ENCODE data around the gene SPAG16. TPM values are rescaled to one million over a fixed set of nuclear protein-coding genes. Genes with fewer than 3 reads are reported as not detected.

SPAG16 gene
- total and polyA plus RNA-seq, 3 donors from 2014 or later, result 69.7 to 111 (median 80.7) TPM

GRCh38 chr2:214019229-214019972, 735.1 kb downstream of the SPAG16 start:
- 89 to 94% methylated on average over 3 of the region's 3 CpGs for WGBS, 2 donors

GRCh38 chr2:214019973-214020345, 735.7 kb downstream of the SPAG16 start:
- TF ChIP-seq POLR2A (IDR thresholded peaks at IDR 0.05) (no peak), CTCF (IDR thresholded peaks at IDR 0.05) (no peak)
- H3K4me1 ChIP-seq, result no peaks in the 10 kb centered on the region
- 88 to 92% methylated on average over 4 of the region's 4 CpGs for WGBS, 2 donors
- no peak overlapping the region for H3K27ac ChIP-seq
- no peak overlapping the region for H3K4me3 ChIP-seq
- intact Hi-C loops (cut with DNase I; ENCODE audit: low total_unique reads), result no loop called here
- no peaks in the 10 kb centered on the region for H3K36me3 ChIP-seq (ENCODE audit: low read depth, missing control alignments)
- no peak for DNase-seq
- no peaks in the 10 kb centered on the region for H3K27me3 ChIP-seq
- no peaks in the 10 kb centered on the region for H3K9me3 ChIP-seq

More at GRCh38 chr2:214019229-214019972, 735.1 kb downstream of the SPAG16 start:
- no peak overlapping the region for H3K27ac ChIP-seq
- no peak for TF ChIP-seq POLR2A (IDR thresholded peaks at IDR 0.05)
- TF ChIP-seq CTCF (IDR thresholded peaks at IDR 0.05), result no peak
- no peak for DNase-seq
- no peaks in the 10 kb centered on the region for H3K9me3 ChIP-seq
- no peaks in the 10 kb centered on the region for H3K4me1 ChIP-seq
- H3K27me3 ChIP-seq, result no peaks in the 10 kb centered on the region
- no peak overlapping the region for H3K4me3 ChIP-seq
- H3K36me3 ChIP-seq (ENCODE audit: low read depth, missing control alignments), result no peaks in the 10 kb centered on the region
- intact Hi-C loops (cut with DNase I; ENCODE audit: low total_unique reads), result no loop called here

- 76 to 80% methylated on average over 2 of the region's 2 CpGs for WGBS, 2 donors
- Histone ChIP-seq H3K36me3 (ENCODE audit: low read depth, missing control alignments) (no peaks in the 10 kb centered on the region), H3K4me1 (no peaks in the 10 kb centered on the region), H3K4me3 (no peak overlapping the region), H3K27me3 (no peaks in the 10 kb centered on the region), H3K9me3 (no peaks in the 10 kb centered on the region), H3K27ac (no peak overlapping the region)
- intact Hi-C loops (cut with DNase I; ENCODE audit: low total_unique reads), result no loop called here
- TF ChIP-seq CTCF (IDR thresholded peaks at IDR 0.05), result no peak
- DNase-seq, result no peak
These were observed 744.9 kb downstream of the SPAG16 start for GRCh38 chr2:214029190-214029589.

GRCh38 chr2:214031566-214031965, 747.3 kb downstream of the SPAG16 start:
- 73 to 79% methylated on average over 1 of the region's 1 CpG for WGBS, 2 donors
- Histone ChIP-seq H3K36me3 (ENCODE audit: low read depth, missing control alignments) (no peaks in the 10 kb centered on the region), H3K4me3 (no peak overlapping the region), H3K4me1 (no peaks in the 10 kb centered on the region), H3K27me3 (no peaks in the 10 kb centered on the region), H3K9me3 (no peaks in the 10 kb centered on the region), H3K27ac (no peak overlapping the region)
- no peak for DNase-seq
- TF ChIP-seq POLR2A (IDR thresholded peaks at IDR 0.05) (no peak), CTCF (IDR thresholded peaks at IDR 0.05) (no peak)
- intact Hi-C loops (cut with DNase I; ENCODE audit: low total_unique reads), result no loop called here

- no peak overlapping the region for H3K4me3 ChIP-seq
- no peaks in the 10 kb centered on the region for H3K36me3 ChIP-seq (ENCODE audit: low read depth, missing control alignments)
- no peaks in the 10 kb centered on the region for H3K27me3 ChIP-seq
- intact Hi-C loops (cut with DNase I; ENCODE audit: low total_unique reads), result no loop called here
- TF ChIP-seq POLR2A (IDR thresholded peaks at IDR 0.05) (no peak), CTCF (IDR thresholded peaks at IDR 0.05) (no peak)
- WGBS, 2 donors, result 91% methylated on average over 3 of the region's 3 CpGs; no CpG with 5 or more reads in 1 of the 2 donors
- no peak overlapping the region for H3K27ac ChIP-seq
- no peaks in the 10 kb centered on the region for H3K4me1 ChIP-seq
- no peak for DNase-seq
- no peaks in the 10 kb centered on the region for H3K9me3 ChIP-seq
These were observed 750.2 kb downstream of the SPAG16 start for GRCh38 chr2:214034417-214034816.

All from testis (tissue), 3 donors.